K562 (cell line): ENCODE results near the gene TSEN34. TPM values are rescaled to one million over a fixed set of nuclear protein-coding genes. Genes with fewer than 3 reads are reported as not detected.

Experiments used
- BRD9 ChIP-seq: fragments of 450-650 bp; IDR thresholded peaks from 2 replicates; pipeline ENCODE4 v1.6.1; 2018; ENCODE audit warnings: low read depth; ENCODE audit not compliant: partially characterized antibody
- CCAR2 ChIP-seq: fragments of 200-400 bp; formaldehyde crosslinking; IDR thresholded peaks from 2 replicates; pipeline ENCODE4 v1.6.1; 2017; ENCODE audit warnings: mild to moderate bottlenecking, low read depth, low read length
- CREB5 ChIP-seq: fragments of 250-450 bp; sonication (Bioruptor Pico); IDR thresholded peaks from 2 replicates; pipeline ENCODE4 v1.5.0; 2020; ENCODE audit warnings: mild to moderate bottlenecking
- CREM ChIP-seq: IDR thresholded peaks from 2 replicates; pipeline ENCODE4 v1.6.1; 2014; ENCODE audit warnings: antibody characterized with exemption, low read depth
- DIDO1 ChIP-seq: fragments of 450-650 bp; IDR thresholded peaks from 2 replicates; pipeline ENCODE4 v1.6.1; 2016; ENCODE audit warnings: low read depth, missing biosample characterization, missing genetic modification characterization
- FOS ChIP-seq: IDR thresholded peaks from 3 replicates; pipeline ENCODE4 v1.6.1; 2011; ENCODE audit not compliant: insufficient read length; ENCODE audit errors: extremely low read depth
- FOXJ2 ChIP-seq: fragments of 200-800 bp; sonication (Bioruptor generic); IDR thresholded peaks from 2 replicates; pipeline ENCODE4 v1.6.1; 2016; ENCODE audit warnings: missing genetic modification characterization, missing compliant biosample characterization
- HNRNPL ChIP-seq: fragments of 200-400 bp; formaldehyde crosslinking; IDR thresholded peaks from 2 replicates; pipeline ENCODE4 v1.6.1; 2017; ENCODE audit warnings: low read depth, mild to moderate bottlenecking, low read length
- NEUROD1 ChIP-seq: fragments of 150-350 bp; IDR thresholded peaks from 2 replicates; pipeline ENCODE4 v1.6.1; 2014; ENCODE audit warnings: borderline replicate concordance, low read length, low read depth; ENCODE audit not compliant: partially characterized antibody
- NRF1 ChIP-seq, 2 experiments: fragments of 450-650 bp; IDR thresholded peaks in 1 of 2; conservative IDR thresholded peaks in 1 of 2; 2 replicates each; pipeline ENCODE4 v1.6.1; 2014; ENCODE audit warnings: mild to moderate bottlenecking in 2 of 2
- PHF21A ChIP-seq: fragments of 450-650 bp; IDR thresholded peaks from 2 replicates; pipeline ENCODE4 v1.6.1; 2017; ENCODE audit warnings: low read depth, borderline replicate concordance
- PML ChIP-seq: IDR thresholded peaks from 2 replicates; pipeline ENCODE4 v1.6.1; 2012; ENCODE audit warnings: low read length, inconsistent platforms
- RBM15 ChIP-seq: fragments of 200-400 bp; formaldehyde crosslinking; IDR thresholded peaks from 2 replicates; pipeline ENCODE4 v1.6.1; 2018; ENCODE audit warnings: mild to moderate bottlenecking, low read length, moderate library complexity; ENCODE audit not compliant: insufficient read depth
- RREB1 ChIP-seq: fragments of 250-450 bp; sonication (Bioruptor Pico); IDR thresholded peaks from 2 replicates; pipeline ENCODE4 v1.4.0; 2020
- STAG1 ChIP-seq: sonication (generic); formaldehyde crosslinking; IDR thresholded peaks from 2 replicates; pipeline ENCODE4 v1.5.0; 2020; ENCODE audit warnings: missing genetic modification reagents, borderline replicate concordance
- ZNF184 ChIP-seq: sonication (generic); formaldehyde crosslinking; IDR thresholded peaks from 2 replicates; pipeline ENCODE4 v1.5.0; 2020; ENCODE audit warnings: missing genetic modification reagents
- polyA plus RNA-seq, 8 experiments: library from polyadenylated mRNA; depleted of rRNA in 4 of 8; stranded (reverse) in 5 of 8; unstranded in 3 of 8; fragments of >200 nt; fragmentation: Nextera tagmentation in 2 of 8; fragmentation: Illumina TruSeq in 1 of 8; extraction: Ambion mirVana in 2 of 8; extraction: Trizol in 1 of 8; gene quantifications; 2 replicates each; pipeline versions ENCODE4 v1.2.1 to v1.2.3, GENCODE V29; 2011 to 2014; ENCODE audit warnings: inconsistent platforms in 1 of 8, missing spikeins in 1 of 8
- total RNA-seq, 7 experiments: library from RNA; depleted of rRNA in 6 of 7; stranded (reverse); fragments of >200 nt in 6 of 7; fragmentation: Illumina TruSeq in 2 of 7; extraction: Trizol in 2 of 7; gene quantifications; 2 replicates each; pipeline versions ENCODE4 v1.2.1 to v1.2.3, GENCODE V29; 2011 to 2021; ENCODE audit warnings: low replicate concordance in 1 of 7
- TF ChIP-seq, protein P1 (sequence below), 2 experiments: fragments of 250-450 bp in 1 of 2; fragments of 450-650 bp in 1 of 2; sonication (Bioruptor Pico) in 1 of 2; IDR thresholded peaks; 2 replicates each; pipeline versions ENCODE4 v1.6.1 to v1.8.0; 2016 to 2021; ENCODE audit warnings: mild to moderate bottlenecking in 2 of 2, moderate library complexity in 2 of 2, missing compliant biosample characterization in 1 of 2, missing genetic modification characterization in 1 of 2
- TF ChIP-seq, protein P2 (sequence below): fragments of 450-650 bp; formaldehyde crosslinking; IDR thresholded peaks from 2 replicates; pipeline ENCODE4 v1.4.0; 2020; ENCODE audit warnings: mild to moderate bottlenecking

TSEN34 gene
- total and polyA plus RNA-seq, 9 of the 15 experiments (the other 6 are each of a cell fraction or from before 2014, with no cell fraction given) = 3.1 to 57.6 (median 29.5) TPM

DNA sequence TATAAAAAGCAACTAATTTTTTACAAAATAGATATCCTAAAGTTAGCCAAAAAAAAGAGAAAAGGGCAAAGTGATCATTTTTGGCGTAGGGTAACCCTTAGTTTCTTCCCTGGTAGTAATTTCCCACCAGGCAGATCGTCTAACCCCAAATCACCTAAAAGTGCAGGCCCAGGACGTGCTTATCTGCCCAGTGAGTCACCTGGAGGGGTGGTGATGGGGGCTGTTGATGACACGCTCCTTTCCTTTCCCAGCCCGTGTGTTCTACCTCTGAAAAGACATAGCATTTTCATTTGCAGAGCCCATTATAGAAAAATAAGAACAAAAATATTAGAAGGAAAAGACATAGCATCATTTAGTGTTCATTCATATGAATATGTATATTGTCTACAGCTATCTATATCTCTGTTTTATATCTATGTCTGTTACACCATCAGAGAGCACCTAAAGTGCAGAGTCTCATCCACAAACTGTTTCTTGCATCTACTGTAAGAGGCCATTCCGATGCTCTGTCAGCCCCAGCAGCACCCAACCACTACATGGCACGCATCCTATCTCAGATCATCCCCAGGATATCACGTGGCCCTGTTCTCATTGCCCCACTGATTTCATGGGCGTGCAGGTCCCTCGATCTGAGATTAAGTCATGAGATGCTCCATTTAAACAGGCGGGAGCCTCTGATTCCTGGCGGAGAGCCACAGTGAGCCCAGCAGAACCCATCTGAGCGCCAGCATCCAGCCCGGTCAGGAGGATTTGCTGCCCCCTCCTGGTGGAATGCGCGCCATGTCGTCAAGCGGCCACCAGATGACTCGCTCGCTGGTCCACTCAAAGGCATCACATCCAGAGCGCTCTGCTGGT is 40.2 kb downstream of the TSEN34 start (continued):
- TF ChIP-seq FOXJ2 (tag) (peak; percentile 29; the same call in 1 of the 2 replicates), PHF21A (no peak), CREB5 (no peak), RREB1 (CRISPR knock-in tag) (peak; percentile 88; the same call in 1 of the 2 replicates), FOS (peak; percentile 34), CREM (peak; percentile 90), STAG1 (CRISPR knock-in tag) (peak; percentile 72; the same call in 1 of the 2 replicates), BRD9 (no peak), NEUROD1 (peak; percentile 32), HNRNPL (no peak), RBM15 (no peak), PML (no peak), NRF1 (conservative IDR thresholded peaks at IDR 0.05 in 1 of 2, IDR thresholded peaks at IDR 0.05 in 1 of 2) (0 out of 4 replicates have a peak, but pooled peaks of 1 of the 2 experiments have one; percentile 19), CCAR2 (no peak), ZNF184 (CRISPR knock-in tag) (no peak), DIDO1 (no peak)
- TF ChIP-seq, protein P1, sequence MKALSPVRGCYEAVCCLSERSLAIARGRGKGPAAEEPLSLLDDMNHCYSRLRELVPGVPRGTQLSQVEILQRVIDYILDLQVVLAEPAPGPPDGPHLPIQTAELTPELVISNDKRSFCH (CRISPR knock-in tag; IDR thresholded peaks at IDR 0.05) = no peak
- TF ChIP-seq, protein P1 (tag; IDR thresholded peaks at IDR 0.05) = peak; percentile 53
- TF ChIP-seq, protein P2, sequence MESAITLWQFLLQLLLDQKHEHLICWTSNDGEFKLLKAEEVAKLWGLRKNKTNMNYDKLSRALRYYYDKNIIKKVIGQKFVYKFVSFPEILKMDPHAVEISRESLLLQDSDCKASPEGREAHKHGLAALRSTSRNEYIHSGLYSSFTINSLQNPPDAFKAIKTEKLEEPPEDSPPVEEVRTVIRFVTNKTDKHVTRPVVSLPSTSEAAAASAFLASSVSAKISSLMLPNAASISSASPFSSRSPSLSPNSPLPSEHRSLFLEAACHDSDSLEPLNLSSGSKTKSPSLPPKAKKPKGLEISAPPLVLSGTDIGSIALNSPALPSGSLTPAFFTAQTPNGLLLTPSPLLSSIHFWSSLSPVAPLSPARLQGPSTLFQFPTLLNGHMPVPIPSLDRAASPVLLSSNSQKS (CRISPR knock-in tag) = no peak
